HG02759 (cell line): ENCODE measurements around the gene FNDC3A.
"Not testable (repeated sequence)": the region's sequence is repeated elsewhere in the genome, so short reads cannot be mapped to it uniquely, and the experiment has no call there.

ENCODE experiments used
- ATAC-seq: cut with Tn5 transposase; IDR thresholded peaks from one replicate; pipeline ENCODE4 v1.9.1; 2021; ENCODE audit warnings: mild to moderate bottlenecking, moderate library complexity; ENCODE audit not compliant: unreplicated experiment

FNDC3A gene

GRCh38 chr13:49082653-49083536 lies 107.2 kb downstream of the FNDC3A start:
- peak; percentile 83 for ATAC-seq

- ATAC-seq, result no peak
Measured at GRCh38 chr13:49084961-49085360, 109.2 kb downstream of the FNDC3A start.

- no peak for ATAC-seq
Measured at GRCh38 chr13:49086722-49087121, 111.0 kb downstream of the FNDC3A start.

- ATAC-seq, result no peak
Measured at GRCh38 chr13:49093376-49093775, 117.7 kb downstream of the FNDC3A start.

GRCh38 chr13:49097374-49097773 lies 121.7 kb downstream of the FNDC3A start:
- no peak for ATAC-seq

GRCh38 chr13:49098198-49098597 lies 122.5 kb downstream of the FNDC3A start:
- no peak for ATAC-seq

GRCh38 chr13:49098771-49099512 lies 123.2 kb downstream of the FNDC3A start:
- no peak for ATAC-seq

- ATAC-seq, result no peak
Measured at GRCh38 chr13:49099513-49099877, 123.8 kb downstream of the FNDC3A start.

- ATAC-seq, result no peak
Measured at GRCh38 chr13:49100637-49101570, 125.2 kb downstream of the FNDC3A start.

- ATAC-seq, result no peak
Measured at GRCh38 chr13:49108196-49108595, 132.5 kb downstream of the FNDC3A start.

- peak; percentile 76 for ATAC-seq
Measured at GRCh38 chr13:49110122-49110912, 134.6 kb downstream of the FNDC3A start.

GRCh38 chr13:49110913-49111170 lies 135.1 kb downstream of the FNDC3A start:
- ATAC-seq, result no peak

GRCh38 chr13:49112782-49113525 lies 137.2 kb downstream of the FNDC3A start:
- no peak for ATAC-seq

GRCh38 chr13:49113526-49114286 lies 138.0 kb downstream of the FNDC3A start:
- no peak for ATAC-seq

GRCh38 chr13:49116873-49117272 lies 141.2 kb downstream of the FNDC3A start:
- ATAC-seq, result no peak

- not testable (repeated sequence) for ATAC-seq
Measured at GRCh38 chr13:49118455-49118854, 142.7 kb downstream of the FNDC3A start.

- no peak for ATAC-seq
Measured at GRCh38 chr13:49124693-49125304, 149.1 kb downstream of the FNDC3A start.

- no peak for ATAC-seq
Measured at GRCh38 chr13:49125964-49126524, 150.3 kb downstream of the FNDC3A start.
